ENCODE results near the gene TNIP1. TPM values are rescaled to one million over a fixed set of nuclear protein-coding genes. Genes with fewer than 3 reads are reported as not detected.

Gene TNIP1
- total RNA-seq, 1 donor from 2014 or later, result 58.7 TPM

DNA sequence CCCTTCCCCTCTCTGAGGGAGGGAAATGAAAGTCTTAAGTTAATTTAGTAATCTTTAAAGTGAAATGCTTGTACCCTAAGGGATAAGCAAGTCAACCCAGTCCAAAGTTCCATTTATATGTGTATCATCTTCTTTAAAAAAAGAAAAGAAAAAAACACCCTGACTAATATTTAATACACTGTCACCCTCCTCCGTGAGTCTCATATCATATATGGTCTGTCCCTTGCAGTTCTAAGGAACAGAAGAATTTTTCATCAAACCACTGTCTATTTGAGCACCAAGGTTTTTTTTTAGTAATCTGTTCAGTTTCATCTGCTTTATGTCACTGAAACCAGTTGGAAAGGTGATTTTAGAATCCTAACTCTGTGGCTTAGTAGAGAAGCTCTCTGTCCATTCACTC, 15.2 kb downstream of the TNIP1 start:
- DNase-seq (ENCODE audit: low spot score), result no peak

DNA sequence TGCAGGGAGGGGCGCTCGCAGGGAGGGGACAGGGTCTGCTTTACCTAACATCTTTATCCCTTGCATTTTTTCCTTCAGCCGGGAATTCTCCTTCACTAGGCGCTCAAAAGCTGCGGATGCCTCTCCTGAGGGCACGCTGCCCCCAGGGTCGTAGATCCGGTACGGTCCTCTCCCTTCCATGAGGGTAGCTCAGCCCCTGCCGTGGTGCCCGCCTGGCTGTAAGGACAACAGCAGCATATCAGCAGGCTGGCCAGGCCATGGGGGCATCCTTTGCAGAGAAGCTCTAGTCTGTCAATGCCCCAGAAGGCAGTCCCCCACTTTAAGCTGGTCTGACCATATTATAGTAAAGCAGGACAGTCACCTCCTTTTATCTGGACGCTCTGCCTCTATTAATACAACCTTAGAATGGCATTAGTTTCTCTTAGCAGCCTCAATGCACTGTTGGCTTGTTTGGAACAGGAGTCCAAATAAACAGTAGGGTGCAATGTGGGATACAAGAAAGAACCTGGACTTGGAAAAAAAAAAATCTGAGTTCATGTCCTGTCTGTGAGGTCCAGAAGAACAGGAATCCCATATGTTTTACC, 15.8 kb downstream of the TNIP1 start:
- no peak for DNase-seq (ENCODE audit: low spot score)

DNA sequence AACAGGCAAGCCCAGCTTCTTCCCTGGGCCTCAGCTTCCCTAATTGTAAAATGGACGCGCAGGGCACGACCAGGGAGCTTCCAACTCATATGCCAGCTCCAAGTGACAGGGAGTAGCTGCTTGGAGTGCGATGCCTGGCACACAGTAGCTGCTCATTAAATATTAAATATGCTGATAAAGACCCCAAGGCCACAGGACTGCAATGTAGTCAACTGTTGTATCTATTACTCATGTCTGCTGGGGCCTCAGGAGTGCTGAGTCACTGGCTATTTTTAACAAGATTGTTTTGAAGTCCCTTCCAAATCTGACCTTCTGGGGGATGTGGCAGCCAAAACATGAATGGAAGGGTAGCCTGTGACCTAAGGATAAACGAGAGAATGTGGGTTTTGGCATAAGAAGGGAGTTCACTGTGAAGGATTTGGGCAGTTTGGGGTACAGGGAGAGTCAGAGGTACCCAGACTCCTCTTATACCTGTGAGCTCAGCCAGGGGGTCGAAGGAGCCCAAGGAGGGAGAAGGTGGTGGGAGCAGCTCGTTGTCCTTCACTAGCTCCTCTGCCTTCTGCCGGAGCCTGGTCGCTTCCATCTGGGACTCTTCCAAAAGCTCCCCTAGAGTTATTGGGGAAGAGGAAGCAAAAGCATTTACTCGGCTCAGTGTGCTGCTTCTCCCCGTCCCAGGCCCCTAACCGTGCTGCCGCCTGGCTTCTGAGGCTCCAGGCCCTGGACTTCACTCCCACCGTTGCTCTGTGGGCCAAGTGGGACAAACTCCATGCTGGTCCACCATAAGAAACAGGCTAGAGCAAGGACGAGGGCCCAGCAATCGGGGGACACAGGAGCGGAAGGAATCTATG, 17.5 kb downstream of the TNIP1 start:
- DNase-seq (ENCODE audit: low spot score), result peak; percentile 80

DNA sequence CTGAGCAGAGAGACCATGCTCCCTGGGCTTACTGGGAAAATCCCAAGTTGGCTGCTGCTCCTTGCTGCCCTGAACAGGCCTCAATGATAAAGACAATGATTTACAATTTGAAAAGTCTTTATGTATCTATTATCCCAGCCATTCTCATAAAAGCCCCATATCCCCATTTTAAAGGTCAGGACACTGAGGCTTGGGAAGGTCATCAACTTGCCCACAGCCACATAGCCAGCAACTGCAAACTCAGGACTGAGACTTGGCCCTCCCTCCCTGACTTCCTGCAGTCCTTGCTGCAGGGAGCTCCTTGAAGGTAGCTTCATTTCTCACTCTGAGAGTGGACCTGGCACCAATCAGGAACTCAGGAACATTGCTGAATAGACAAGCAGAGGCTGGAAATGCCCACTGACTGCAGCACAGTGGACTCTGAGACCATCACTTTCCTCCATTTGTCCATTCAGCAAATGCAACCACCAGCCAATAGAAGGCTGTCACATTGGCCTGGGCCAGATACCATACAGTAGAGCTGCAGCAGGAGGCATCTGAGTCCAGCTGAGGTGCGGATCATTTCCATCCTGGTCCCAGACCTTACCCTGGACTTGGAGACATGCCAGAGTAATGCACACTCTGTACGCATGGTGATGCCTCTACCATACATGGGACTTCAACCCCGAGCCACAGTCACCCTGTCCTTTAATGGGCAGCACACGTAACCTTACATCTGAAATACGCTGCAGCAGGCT, 18.3 kb downstream of the TNIP1 start:
- no peak for DNase-seq (ENCODE audit: low spot score)

DNA sequence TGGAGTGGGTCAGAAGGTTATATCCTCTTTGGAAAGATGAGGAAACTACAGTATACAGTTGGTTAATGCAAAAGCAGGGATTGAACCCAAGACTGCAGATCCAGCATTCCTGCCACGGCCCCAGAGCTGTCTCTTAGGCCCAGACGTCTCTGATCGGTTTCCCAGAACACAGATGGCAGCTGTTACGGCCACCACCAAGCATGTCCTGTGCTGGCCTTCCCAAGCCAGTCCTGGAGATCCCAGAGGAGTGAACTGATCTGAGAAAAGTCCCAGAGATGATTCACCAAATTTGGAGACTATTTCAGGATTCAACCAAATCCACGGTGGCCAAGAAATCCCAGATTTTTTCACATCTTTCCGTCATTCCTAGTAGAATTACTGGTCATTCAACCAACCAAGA, 20.1 kb downstream of the TNIP1 start:
- no peak for DNase-seq (ENCODE audit: low spot score)

DNA sequence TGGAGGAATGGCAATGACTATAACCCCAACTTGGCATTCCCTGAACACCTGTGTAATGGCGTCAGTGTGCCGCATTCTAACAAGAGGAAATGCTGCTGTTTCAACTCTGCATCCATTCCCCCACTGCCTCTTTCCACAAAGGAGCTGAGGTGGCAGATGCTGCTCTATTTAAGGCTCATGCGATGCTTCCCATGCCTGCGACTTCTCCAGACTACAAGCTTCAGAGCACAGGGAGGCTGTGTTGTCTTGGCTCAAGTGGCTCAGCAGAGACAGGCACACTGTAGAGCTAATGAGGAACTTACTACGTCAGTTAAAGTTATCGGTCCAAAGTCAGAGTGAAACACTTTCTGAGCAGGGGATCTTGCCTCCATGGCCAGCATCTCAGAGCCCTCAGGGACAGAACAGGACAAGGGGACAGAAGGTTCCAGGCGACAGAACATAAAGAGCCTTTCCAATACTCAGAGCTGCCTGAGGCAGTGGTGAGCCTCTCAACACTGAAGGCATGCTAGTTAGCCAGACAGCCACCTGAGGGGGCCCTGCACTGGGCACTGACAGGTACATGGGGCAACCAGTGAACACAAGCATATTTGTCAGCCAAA, 21.8 kb downstream of the TNIP1 start:
- peak; percentile 13 for DNase-seq (ENCODE audit: low spot score)

DNA sequence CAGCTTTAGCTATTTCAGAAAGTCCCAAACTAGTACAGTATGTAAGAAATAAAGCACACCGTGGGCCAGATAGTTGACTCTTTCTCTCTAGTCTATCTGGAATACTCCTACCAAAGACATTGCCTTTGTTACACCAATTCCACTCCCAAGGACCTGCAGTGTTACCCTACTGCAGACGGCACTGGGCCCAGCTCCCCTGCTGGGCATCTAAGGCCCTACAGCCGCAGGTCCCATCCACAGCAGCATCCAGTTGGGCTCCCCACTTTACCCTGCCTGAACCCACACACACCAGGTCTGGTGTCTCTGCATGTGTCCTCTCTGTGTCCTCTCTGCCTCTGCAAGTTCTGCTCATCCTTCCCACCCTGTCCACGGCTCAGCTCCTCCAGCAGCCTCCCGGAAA, 22.5 kb downstream of the TNIP1 start:
- no peak for DNase-seq (ENCODE audit: low spot score)

DNA sequence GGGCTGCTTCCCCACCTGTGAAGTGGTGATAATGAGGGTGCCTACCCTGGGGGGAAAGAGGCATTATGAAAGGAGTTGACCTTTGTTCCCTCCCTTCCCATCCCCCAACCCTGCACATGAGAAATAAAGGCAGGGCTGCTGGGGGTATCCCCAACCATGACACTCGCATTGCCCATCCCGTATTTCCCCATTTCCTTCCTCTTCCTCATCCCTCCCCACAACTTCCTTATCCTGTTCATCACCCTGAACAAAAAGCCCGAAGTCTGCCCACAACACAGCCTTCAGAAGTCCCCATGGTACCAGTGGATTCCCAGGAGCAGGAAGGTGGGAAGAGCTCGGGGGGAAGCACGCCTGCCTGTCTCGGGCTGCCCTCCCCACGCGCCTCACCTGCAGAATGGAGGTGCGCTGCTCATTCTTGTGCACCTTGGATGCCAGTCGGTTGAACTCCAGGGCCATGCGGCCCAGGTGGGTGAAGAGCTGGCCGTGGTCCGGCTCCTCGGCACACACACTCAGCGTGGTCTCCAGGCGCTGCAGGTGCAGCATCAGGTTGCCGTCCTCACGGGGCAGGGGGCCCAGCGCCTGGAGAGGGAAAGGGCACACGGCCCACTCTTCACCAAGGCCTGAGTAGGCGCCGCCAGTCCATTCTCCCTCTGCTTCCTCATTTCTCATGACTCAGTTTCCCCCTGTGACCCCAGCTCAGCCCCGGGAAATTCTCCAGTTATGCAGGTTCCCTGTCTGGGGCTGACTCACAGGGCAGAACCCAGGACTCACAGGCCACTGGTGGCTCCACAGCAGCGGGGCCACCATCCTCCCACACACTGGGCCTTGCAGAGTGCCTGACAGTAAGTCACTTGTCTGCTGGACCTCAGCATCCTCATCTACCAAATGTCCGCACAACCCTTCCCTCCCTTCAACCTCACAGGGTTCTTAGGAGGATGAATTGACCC, 24.2 kb downstream of the TNIP1 start:
- no peak for DNase-seq (ENCODE audit: low spot score)

DNA sequence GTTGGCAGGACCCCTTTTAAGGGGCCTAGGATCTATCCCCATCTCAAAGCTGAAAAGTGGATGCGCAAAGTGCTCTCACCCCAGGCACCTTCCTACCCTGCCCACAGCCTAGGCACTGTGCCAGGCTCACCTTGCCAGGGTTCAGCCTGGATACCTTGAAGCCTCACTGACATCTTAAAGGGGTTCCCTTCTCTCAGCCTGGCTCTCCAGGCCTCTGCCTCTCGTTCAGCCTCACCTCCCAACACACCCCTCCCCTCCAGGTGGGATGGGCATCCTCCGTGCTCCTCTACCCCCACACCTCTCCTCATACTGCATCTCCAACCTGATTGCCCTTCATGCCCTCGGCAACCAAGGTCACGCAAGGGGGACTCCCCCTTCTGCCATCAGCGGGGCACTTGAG, 25.5 kb downstream of the TNIP1 start:
- no peak for DNase-seq (ENCODE audit: low spot score)

DNA sequence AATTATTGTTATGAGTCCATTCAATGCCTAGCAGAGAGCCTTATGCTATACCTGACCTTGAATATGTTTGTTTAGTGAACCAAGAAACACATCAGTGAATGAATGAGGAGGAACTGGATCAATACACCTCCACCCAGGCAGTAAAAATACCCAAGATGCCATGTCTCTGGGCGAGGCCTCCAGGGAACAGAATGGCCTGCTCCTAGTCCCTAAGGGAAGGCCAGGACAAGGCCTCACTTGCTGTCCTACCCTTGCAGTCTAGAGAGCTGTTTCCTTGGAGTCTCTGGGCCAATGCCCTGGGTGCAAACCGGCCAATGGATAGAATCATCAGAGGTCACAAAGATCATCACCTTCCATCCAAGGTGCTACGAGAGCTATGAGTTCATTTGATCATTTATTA, 26.1 kb downstream of the TNIP1 start:
- no peak for DNase-seq (ENCODE audit: low spot score)

DNA sequence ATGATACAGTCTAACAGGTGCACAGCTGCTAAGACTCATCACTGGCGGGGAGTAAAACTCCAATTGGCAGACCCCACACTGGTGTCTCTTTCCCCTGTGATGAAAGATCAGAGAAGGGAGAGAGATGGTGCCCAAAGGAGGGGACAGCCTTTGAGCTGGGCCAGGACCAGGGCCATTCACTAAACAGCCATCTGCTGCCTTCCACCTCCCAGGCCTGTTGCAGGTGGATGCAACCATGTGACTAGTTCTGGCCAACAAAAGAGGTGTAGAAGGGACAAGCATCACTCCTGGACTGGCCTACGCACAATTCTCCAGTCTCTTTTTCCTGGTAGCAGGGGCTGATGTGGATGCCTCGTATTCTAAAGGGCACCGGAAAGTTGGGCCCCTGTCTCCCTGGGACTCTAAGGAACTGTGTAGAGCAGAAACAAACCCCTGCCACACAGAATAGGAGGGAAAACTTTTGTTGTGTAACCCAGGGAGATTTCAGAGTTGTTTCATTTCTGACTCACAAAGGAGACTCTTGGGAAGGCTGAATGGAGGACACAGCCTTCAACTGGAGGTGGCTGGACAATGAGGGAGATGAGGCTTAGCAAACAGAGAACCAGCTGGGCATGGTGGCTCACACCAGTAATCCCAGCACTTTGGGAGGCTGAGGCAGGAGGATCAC, 26.9 kb downstream of the TNIP1 start:
- DNase-seq (ENCODE audit: low spot score), result no peak

DNA sequence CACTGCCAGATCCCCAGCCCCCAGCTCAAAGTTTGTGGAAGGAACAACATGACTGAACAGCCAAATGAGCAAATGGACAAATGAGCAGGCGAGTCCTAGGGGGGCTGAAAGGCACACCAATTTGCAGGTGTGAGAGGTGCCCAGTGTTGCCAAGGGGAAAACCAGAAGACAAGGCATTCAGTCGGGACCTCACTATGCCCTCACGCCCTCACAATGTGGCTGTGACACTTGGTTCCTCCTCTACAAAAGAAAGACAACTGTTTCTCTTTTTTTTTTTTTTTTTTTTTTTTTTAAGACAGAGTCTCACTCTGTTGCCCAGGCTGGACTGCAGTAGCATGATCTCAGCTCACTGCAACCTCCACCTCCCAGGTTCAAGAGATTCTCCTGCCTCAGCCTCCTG, 28.0 kb downstream of the TNIP1 start:
- DNase-seq (ENCODE audit: low spot score), result no peak

DNA sequence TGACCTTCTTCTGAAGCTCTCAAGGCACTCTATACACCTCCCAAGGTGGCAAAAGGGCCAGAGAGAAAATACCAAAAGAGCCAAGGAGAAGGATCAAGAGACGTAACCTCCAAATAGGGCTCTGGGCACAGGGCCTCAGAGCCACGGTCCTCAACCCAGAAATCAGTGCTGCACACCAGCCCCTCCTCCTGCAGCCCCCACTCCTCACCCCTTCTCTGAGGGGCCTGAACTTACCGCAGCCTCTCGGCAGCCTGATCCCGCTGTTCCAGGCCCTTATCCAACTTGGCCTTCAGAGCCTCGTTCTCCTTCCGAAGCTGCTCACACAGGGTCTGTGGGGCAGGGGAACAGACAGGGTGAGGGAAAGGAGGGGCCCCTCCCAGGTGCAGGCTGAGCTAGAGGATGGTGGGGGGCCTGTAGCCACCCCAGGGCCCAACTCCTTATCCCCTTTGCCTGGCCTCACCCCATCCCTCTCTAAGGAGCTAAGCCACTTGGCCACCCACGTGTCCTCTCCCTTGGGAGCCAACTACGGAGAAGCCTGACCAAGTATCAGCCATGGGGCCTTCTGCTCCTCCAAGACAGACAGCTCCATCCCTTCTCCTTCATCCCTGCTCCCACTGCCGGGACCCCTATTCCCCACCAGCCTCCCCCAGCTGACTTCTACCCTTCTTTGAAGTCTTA, 28.8 kb downstream of the TNIP1 start:
- no peak for DNase-seq (ENCODE audit: low spot score)

DNA sequence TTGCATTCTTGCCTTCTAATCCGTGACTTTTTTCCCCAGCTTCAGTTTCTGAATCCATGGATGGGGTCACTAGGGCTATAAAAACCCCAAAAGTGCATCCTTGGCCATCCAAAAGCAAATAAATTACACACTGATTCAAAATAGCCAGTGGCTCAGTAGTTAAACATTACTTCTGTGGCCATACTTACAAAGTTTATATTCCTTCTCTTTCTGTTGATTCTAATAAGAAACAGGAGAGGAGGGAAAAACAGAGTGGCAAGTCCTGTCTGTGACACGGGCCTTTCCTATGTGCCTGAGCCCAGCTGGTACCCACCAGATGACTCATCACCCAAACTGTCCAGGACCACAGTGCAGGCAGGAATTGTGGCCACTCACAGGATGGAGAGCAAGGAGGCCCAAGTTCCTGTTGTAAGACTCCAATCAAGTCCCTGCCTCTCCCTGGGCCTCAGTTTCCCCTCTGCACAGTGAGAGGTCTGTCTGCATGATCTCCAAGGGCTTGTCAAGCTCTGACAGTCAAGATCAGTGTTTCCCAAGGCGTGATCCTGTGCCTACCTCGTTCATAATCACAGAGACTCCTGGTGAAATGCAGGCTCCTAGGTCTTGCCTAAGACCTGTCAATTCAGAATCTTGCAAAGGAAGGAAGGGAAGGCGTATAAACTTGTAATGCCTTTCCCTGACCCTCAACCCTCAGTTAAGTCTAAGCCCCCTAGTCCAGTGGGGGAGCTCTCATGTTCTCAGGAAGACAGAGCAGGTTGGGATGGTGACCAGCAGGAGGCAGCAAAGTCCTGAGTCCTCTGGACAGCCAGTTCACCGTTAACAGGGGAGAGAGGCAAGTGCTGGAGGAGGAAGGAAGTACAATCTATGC, 29.5 kb downstream of the TNIP1 start:
- peak; percentile 79 for DNase-seq (ENCODE audit: low spot score)

DNA sequence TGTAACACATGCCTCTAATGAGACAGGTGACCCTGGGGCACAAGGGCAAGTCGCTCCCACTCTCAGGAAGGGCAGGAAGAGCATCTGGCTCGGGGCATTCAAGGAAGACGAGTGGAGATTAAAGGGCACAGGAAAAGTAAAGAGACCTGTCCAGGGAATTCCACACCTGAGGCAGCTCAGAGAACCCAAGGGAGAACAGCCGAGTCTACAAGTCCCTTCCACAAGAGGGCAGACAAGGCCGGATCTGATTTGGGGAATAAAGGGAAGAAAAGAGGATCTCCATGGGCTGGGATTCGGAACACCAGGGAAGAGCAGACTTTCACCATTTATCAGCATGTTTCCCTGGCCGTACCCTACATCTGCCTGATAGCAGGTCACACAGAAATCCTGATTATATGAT, 32.3 kb downstream of the TNIP1 start:
- no peak for DNase-seq (ENCODE audit: low spot score)

DNA sequence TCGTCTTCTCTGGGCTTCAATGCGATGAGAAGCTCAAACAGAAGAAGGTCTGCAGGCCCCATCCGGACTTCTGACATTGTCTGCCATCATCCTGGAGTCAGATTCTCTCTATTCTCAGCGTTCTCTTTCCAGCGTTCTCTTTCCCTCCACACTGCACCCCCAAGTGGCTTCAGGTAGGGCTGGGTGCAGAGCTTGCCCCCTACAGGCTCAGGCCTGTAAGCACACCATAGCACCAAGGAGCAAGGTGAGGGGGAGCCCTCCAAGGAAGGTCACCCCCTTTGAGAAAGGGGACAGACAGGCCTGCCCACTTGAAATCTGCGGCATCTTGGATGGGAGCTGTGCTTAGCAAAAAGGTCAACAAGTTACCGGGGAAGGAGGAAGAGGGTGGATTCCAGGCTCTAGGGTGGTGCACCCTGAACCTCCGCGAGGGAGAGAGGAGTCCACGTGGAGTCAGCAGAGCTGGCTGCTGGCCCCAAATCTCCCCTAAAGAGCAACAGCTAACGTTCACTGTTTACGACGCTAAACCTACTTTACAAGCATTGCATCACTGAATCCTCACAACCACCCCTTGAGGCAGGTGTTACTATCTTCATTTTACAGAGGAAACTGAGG, 32.9 kb downstream of the TNIP1 start:
- no peak for DNase-seq (ENCODE audit: low spot score)

DNA sequence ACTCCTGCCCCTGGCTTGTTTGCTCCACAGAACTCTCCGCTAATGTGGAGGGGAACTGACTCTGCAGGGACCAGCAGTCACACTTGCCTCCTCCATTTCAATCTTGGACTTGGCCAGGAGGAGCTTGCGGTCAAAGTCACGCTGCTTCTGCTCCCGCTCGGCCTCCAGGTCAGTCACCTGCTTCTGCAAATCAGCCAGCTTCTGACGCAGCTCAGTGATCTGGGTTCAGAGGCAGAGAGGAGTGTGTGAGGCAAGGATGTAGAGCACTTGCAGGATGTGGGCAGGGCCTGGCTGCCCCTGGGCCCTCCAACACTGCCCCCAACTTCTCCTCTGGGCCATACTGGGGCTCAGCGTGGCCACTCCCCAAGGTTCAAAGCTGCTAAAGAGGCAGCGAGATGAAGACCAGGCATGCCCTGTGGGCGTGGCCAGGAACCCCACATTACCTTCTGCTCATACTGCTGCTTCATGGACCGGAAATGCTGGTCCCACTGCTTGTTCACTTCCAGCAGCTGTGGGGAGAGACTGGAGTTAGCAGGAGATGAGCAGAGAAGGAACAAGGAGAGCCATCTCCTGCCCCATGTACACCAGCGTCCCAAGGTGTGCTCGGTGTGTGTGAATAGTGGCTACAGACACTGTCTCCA, 38.3 kb downstream of the TNIP1 start:
- no peak for DNase-seq (ENCODE audit: low spot score)
